Psoas muscle (tissue), 8 donors: Measurements from ENCODE around the gene INTS1. TPM values are rescaled to one million over a fixed set of nuclear protein-coding genes. Genes with fewer than 3 reads are reported as not detected.

Experiments used
- ATAC-seq, 4 donors: fragments of 200-7000 bp; cut with Tn5 transposase; one replicate each; pipeline ENCODE4 v1.9.1; 2020; ENCODE audit warnings: moderate library complexity in 3 of 4, mild to moderate bottlenecking in 2 of 4
- DNase-seq, 2 donors: peaks; one replicate each; pipeline ENCODE4 v3.0.0-alpha.2; 2020
- H3K27ac ChIP-seq: fragments of 200-600 bp; one replicate; pipeline ENCODE4 v1.8.0; 2022
- H3K27me3 ChIP-seq, 3 donors: fragments of 200-600 bp in 1 of 3; one replicate each; pipeline versions ENCODE4 v1.6.1 to v1.8.0; 2013 to 2022; ENCODE audit warnings: low read length in 2 of 3, mild to moderate bottlenecking in 2 of 3, moderate library complexity in 1 of 3; ENCODE audit not compliant: insufficient read depth in 3 of 3
- H3K36me3 ChIP-seq, 2 donors: fragments of 200-600 bp in 1 of 2; one replicate each; pipeline versions ENCODE4 v1.6.1 to v1.8.0; 2013 to 2022; ENCODE audit warnings: low read depth in 1 of 2, mild to moderate bottlenecking in 1 of 2, moderate library complexity in 1 of 2; ENCODE audit not compliant: insufficient read depth in 1 of 2
- H3K4me1 ChIP-seq: fragments of 200-600 bp; one replicate; pipeline ENCODE4 v1.8.0; 2022
- H3K4me3 ChIP-seq: fragments of 200-600 bp; one replicate; pipeline ENCODE4 v1.8.0; 2022; ENCODE audit warnings: mild to moderate bottlenecking
- H3K9me3 ChIP-seq: fragments of 200-600 bp; one replicate; pipeline ENCODE4 v1.8.0; 2022
- CTCF ChIP-seq: fragments of 200-600 bp; IDR thresholded peaks from one replicate; pipeline ENCODE4 v1.8.0; 2022; ENCODE audit warnings: antibody characterized with exemption
- WGBS, 3 donors: extraction: QIAGEN DNeasy Blood & Tissue Kit; methylation state at CpG; one replicate each; pipeline versions ENCODE4 v1.1.6 to v1.1.7; 2013; 5-methylcytosine and 5-hydroxymethylcytosine counted together
- intact Hi-C, 2 donors: fragments of 100-400 bp; cut with DNase I; formaldehyde crosslinking; loops; one replicate each; pipeline versions ENCODE4 v1.11.0 to v1.14.2; 2022
- polyA plus RNA-seq, 3 donors: library from polyadenylated mRNA; stranded (reverse); fragments of 200-250 nt; gene quantifications; one replicate each; pipeline ENCODE4 v1.2.3, GENCODE V29; 2013
- total RNA-seq, 4 donors: library from RNA; stranded (reverse); fragmentation: NEBNext Ultra II Directional in 2 of 4; extraction: Animal tissue kit (Norgen Biotek cat#: 25700) in 2 of 4; gene quantifications; one replicate each; pipeline versions ENCODE4 v1.2.1 to v1.2.4, GENCODE V29; 2021 to 2023
- donor health status: healthy with polysubstance abuse.
- donor health status: DM: no; HTN: no; CAD: no; lungs with moderate emphysema.
- donor health status: Bipolar disorder and iron deficiency.
- donor health status: healthy.
- donor health status: DM: yes; HTN: yes; CAD: no.
- donor health status: DM: no; HTN: no; CAD: no.
- donor health status: DM: no; HTN: no; CAD: no.
- donor health status: DM: yes; HTN: yes; CAD: no.

INTS1 gene
- total and polyA plus RNA-seq, 7 donors: 38.8 to 77.6 (median 64.0) TPM

DNA sequence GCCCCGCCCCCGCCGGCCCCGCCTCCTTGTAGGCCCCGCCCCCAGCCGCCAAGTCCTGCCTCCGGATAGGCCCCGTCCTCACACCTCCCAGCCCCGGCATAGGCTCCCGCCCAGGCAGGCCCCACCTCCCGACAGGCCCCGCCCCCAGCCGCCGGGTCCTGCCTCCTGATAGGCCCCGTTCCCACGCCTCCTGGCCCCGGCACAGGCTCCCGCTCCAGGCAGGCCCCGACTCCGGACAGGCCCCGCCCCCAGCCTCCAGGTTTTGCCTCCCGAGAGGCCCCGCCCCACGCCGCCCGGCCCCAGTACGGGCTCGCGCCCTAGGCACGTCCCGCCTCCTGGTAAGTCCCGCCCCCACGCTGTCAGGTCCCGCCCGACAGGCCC, 44.7 kb downstream of the INTS1 start:
- Histone ChIP-seq H3K4me1 (peaks cover 20% of the 10 kb centered on the region), H3K4me3 (peak overlapping the region; percentile 74), H3K27me3 (no peaks in the 10 kb centered on the region), H3K36me3 (no peaks in the 10 kb centered on the region), H3K27ac (peak overlapping the region; percentile 82), H3K9me3 (no peaks in the 10 kb centered on the region)
- ATAC-seq (peak; percentile 91 to 93 (median 92)), DNase-seq (peak; percentile 100)
- WGBS, 3 donors: 0 to 1% (median 0%) methylated on average over 15 to 35 of the region's 35 CpGs
- TF ChIP-seq CTCF: no peak
- intact Hi-C loops: no loop called here

DNA sequence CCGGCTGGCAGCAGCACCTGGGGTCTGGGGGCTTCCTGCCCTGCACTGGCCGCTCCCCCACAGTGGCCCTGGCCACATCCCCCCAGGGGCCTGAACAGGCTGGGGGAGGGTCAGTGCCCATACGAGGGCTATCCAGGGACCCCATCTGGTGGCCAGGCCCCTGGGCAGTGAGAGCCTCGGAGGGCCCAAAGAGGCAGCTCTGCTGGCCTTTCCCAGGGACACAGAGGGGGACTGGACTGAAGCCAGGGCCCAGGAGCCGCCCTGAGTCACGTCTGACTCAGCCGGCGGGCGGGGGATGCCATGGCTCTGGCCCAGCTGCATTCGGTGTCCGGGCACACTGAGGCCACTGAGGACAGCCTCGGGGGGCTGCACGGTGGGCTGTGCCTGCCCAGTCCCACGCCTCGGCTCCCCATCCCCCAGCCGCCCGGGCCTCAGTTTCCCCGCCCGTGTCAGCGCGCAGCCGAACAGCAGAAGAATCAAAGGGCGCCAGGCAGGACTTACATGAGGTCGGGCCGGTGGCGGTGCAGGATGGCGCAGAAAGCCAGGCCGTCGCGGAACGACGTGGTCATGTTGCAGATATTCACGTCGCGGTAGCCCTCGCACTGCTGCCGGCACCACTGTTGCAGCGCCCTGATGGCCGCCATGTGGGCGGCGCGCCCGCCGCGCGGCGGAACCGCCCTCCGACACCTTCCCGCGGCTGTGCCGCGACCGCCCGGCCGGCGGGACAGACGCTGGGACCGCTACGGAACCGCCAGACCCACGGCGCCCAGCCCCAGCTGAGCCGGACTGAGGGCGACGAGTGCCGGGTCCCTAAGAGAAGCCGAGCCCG, 45.3 kb downstream of the INTS1 start, which contains the start of gene MICALL2:
MICALL2 (minus strand) TSS at position 788 of the 829 bp plus-strand sequence; CDS start at position 644, 144 bp downstream.
- intact Hi-C loops: no loop called here
- DNase-seq: peak; percentile 90 to 92
- WGBS, 3 donors: 0 to 1% (median 1%) methylated on average over 44 to 69 of the region's 69 CpGs
- ATAC-seq: peak; percentile 30 to 64 (median 60)
- Histone ChIP-seq H3K36me3 (no peaks in the 10 kb centered on the region), H3K27ac (peak within 1 kb of the TSS; percentile 82), H3K9me3 (no peaks in the 10 kb centered on the region), H3K27me3 (no peaks in the 10 kb centered on the region), H3K4me1 (peaks cover 20% of the 10 kb centered on the region), H3K4me3 (peak within 1 kb of the TSS; percentile 74)
- TF ChIP-seq CTCF: no peak

- WGBS, 3 donors: 29 to 39% (median 35%) methylated on average over 22 to 23 of the region's 23 CpGs
- Histone ChIP-seq H3K36me3 (no peaks in the 10 kb centered on the region), H3K27ac (peak overlapping the region; percentile 82), H3K4me3 (peak overlapping the region; percentile 74), H3K4me1 (peaks cover 20% of the 10 kb centered on the region), H3K27me3 (no peaks in the 10 kb centered on the region), H3K9me3 (no peaks in the 10 kb centered on the region)
- no peak for DNase-seq
- TF ChIP-seq CTCF: no peak
- intact Hi-C loops: no loop called here
- ATAC-seq: no peak
Observed at GRCh38 chr7:1457949-1458682, 46.1 kb downstream of the INTS1 start.

DNA sequence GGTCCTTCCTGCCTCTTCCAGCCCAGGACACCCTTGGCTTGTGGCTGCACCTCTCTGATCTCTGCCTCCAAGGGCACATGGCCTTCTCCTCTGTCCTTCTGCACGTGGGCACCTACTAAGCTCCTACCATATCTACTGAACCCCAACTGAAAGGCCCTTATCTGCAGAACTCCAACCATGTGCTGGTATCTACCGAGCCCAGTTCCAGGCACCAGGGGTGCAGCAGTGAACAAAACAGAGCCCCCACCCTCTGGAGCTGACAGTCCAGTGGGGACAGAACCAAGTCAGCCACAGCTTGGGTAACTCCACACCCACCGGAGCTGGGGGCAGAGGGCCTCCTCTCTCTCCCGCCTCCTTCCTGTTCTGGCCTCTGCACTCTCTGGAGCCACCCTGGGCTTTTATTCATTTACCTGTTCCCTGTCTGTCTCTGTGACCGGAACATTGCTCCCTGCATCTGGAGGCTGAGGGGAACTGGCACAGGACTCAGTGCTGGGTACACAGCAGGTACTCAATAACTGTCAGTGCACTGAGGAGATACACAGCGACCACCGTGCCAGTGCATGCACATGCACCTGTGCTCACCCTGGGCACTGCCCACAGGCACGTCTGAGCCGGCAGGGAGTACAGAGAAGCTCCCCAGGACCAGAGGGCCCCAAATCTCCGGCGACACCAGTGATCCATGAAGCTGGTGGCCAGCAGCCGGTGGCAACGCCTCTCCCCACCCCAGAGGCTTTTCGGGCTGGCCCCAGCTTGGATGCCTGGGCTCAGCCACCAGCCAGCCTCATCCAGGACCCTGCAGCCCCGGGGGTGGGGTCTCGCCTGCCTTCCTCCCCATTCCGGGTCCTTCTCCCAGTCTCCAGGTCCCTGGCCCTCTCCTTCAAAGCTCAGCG, 46.9 kb downstream of the INTS1 start:
- H3K4me1 ChIP-seq: peaks cover 20% of the 10 kb centered on the region
- H3K9me3 ChIP-seq: no peaks in the 10 kb centered on the region
- intact Hi-C loops: no loop called here
- no peak for TF ChIP-seq CTCF
- H3K4me3 ChIP-seq: no peak overlapping the region
- H3K36me3 ChIP-seq: no peaks in the 10 kb centered on the region
- DNase-seq (no peak), ATAC-seq (no peak)
- H3K27ac ChIP-seq: no peak overlapping the region
- 70 to 75% (median 75%) methylated on average over 15 to 18 of the region's 18 CpGs for WGBS, 3 donors
- H3K27me3 ChIP-seq: no peaks in the 10 kb centered on the region
